Esophagus muscularis mucosa (tissue), 4 donors: ENCODE results near the gene RHOU. TPM values are rescaled to one million over a fixed set of nuclear protein-coding genes. Genes with fewer than 3 reads are reported as not detected.
A peak's percentile ranks its signal among the peaks of the same experiment; 100 is the strongest.

Experiments
- DNase-seq: peaks from one replicate; pipeline ENCODE4 v3.0.0-alpha.2; 2017; ENCODE audit errors: extremely low spot score
- H3K27ac ChIP-seq, 4 donors: fragments of 200-600 bp; sonication (generic); replicated peaks in 1 of 4; 1 replicate in 3 of 4; 2 replicates in 1 of 4; pipeline ENCODE4 v1.5.1; 2016 to 2019; ENCODE audit warnings: mild to moderate bottlenecking in 1 of 4
- H3K27me3 ChIP-seq, 4 donors: fragments of 200-600 bp; sonication (generic); one replicate each; pipeline versions ENCODE4 v1.5.1 to v1.6.0; 2016 to 2019
- H3K36me3 ChIP-seq, 4 donors: fragments of 200-600 bp; sonication (generic); one replicate each; pipeline ENCODE4 v1.5.1; 2016 to 2019
- H3K4me1 ChIP-seq, 4 donors: fragments of 200-600 bp; sonication (generic); one replicate each; pipeline ENCODE4 v1.5.1; 2016 to 2019
- H3K4me3 ChIP-seq, 4 donors: fragments of 200-600 bp; sonication (generic); 1 replicate in 2 of 4; 2 replicates in 2 of 4; pipeline ENCODE4 v1.5.1; 2016 to 2019; ENCODE audit warnings: mild to moderate bottlenecking in 4 of 4, moderate library complexity in 1 of 4
- H3K9me3 ChIP-seq, 4 donors: fragments of 200-600 bp; sonication (generic); 1 replicate in 3 of 4; 2 replicates in 1 of 4; pipeline ENCODE4 v1.5.1; 2016 to 2019
- EP300 ChIP-seq: sonication (generic); formaldehyde crosslinking; IDR thresholded peaks from one replicate; pipeline ENCODE4 v1.6.1; 2017; ENCODE audit warnings: antibody characterized with exemption
- POLR2A ChIP-seq: fragments of 450-650 bp; IDR thresholded peaks from one replicate; pipeline ENCODE4 v1.6.1; 2017; ENCODE audit warnings: antibody characterized with exemption, moderate library complexity, mild to moderate bottlenecking, low read depth
- POLR2AphosphoS5 ChIP-seq, 2 donors: sonication (generic); formaldehyde crosslinking; IDR thresholded peaks; one replicate each; pipeline ENCODE4 v1.6.1; 2017; ENCODE audit warnings: antibody characterized with exemption in 2 of 2
- WGBS: methylation state at CpG from one replicate; pipeline ENCODE4 v1.1.5; 2018; 5-methylcytosine and 5-hydroxymethylcytosine counted together
- intact Hi-C: fragments of 100-400 bp; cut with DNase I; formaldehyde crosslinking; loops from one replicate; pipeline ENCODE4 v1.15.1; 2023
- total RNA-seq, 4 donors: library from RNA; depleted of rRNA; stranded (reverse); fragments of >200 nt; gene quantifications; one replicate each; pipeline versions ENCODE4 v1.1.0 to v1.2.1, GENCODE V29; 2016
- TF ChIP-seq, protein P1 (sequence below), 3 experiments: fragments of 200-600 bp in 2 of 3; fragments of 450-650 bp in 1 of 3; sonication (generic) in 2 of 3; IDR thresholded peaks; one replicate each; pipeline ENCODE4 v1.5.1; 2017 to 2019; ENCODE audit warnings: antibody characterized with exemption in 3 of 3, mild to moderate bottlenecking in 2 of 3, moderate library complexity in 1 of 3

RHOU gene
- total RNA-seq, 4 donors from 2014 or later, result 24.1 to 36.0 (median 26.0) TPM

DNA sequence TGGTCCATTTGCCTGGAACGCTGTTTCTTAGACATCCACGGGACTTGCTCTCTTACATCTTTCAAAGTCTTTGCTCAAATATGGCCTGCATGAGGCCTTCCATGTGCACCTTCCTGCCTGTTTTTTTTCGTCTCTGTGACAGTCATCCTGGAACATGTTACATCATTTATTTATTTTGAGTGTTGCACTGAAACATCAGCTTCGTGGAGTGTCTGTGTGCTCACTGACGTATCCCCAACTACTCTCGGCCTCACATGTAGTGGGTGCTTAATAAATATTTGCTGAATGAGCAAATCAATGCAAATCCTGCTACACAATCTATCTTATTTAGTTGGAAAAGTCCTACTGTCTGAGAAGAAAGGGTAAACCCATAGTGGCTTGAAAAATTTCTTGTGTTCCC, 11.4 kb upstream of the RHOU start:
- Histone ChIP-seq H3K4me1 (no peaks in the 10 kb centered on the region), H3K36me3 (no peaks in the 10 kb centered on the region), H3K27ac (no peak overlapping the region), H3K27me3 (no peaks in the 10 kb centered on the region), H3K9me3 (no peaks in the 10 kb centered on the region), H3K4me3 (no peak overlapping the region)
- TF ChIP-seq EP300 (no peak), POLR2A (no peak), POLR2AphosphoS5 (IDR thresholded peaks at IDR 0.05) (no peak)
- TF ChIP-seq, protein P1, sequence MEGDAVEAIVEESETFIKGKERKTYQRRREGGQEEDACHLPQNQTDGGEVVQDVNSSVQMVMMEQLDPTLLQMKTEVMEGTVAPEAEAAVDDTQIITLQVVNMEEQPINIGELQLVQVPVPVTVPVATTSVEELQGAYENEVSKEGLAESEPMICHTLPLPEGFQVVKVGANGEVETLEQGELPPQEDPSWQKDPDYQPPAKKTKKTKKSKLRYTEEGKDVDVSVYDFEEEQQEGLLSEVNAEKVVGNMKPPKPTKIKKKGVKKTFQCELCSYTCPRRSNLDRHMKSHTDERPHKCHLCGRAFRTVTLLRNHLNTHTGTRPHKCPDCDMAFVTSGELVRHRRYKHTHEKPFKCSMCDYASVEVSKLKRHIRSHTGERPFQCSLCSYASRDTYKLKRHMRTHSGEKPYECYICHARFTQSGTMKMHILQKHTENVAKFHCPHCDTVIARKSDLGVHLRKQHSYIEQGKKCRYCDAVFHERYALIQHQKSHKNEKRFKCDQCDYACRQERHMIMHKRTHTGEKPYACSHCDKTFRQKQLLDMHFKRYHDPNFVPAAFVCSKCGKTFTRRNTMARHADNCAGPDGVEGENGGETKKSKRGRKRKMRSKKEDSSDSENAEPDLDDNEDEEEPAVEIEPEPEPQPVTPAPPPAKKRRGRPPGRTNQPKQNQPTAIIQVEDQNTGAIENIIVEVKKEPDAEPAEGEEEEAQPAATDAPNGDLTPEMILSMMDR (IDR thresholded peaks at IDR 0.05), result no peak
- WGBS, result 91% methylated on average over 6 of the region's 6 CpGs
- no peak for DNase-seq
- intact Hi-C loops, result no loop called here

DNA sequence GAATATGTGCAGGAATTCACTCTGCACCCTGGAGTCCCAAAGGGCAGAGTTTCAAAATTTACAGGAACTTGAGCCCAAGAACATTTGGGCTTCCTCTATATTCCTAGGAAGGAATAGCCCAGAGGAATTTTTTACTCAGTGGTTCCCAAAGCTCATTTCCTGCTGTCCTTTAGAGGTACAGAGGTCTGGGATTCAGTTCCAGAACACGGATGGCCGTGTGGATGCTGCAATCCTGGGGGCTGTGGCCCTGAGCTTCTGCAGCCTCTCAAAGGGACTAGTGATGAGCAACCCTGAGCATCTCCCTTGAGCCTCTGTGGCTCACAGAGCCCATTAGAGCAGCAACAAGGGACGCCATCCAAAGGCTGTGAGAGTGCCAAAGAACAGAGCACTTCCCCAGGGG, 10.1 kb upstream of the RHOU start:
- no peaks in the 10 kb centered on the region for H3K9me3 ChIP-seq
- no peak overlapping the region for H3K4me3 ChIP-seq
- intact Hi-C loops, result no loop called here
- TF ChIP-seq POLR2AphosphoS5 (IDR thresholded peaks at IDR 0.05), result no peak
- TF ChIP-seq EP300, result no peak
- TF ChIP-seq, protein P1 (IDR thresholded peaks at IDR 0.05), result no peak
- TF ChIP-seq POLR2A, result no peak
- no peak overlapping the region for H3K27ac ChIP-seq
- H3K36me3 ChIP-seq, result no peaks in the 10 kb centered on the region
- peak; percentile 66 for DNase-seq
- no peaks in the 10 kb centered on the region for H3K27me3 ChIP-seq
- no peaks in the 10 kb centered on the region for H3K4me1 ChIP-seq
- 79% methylated on average over 3 of the region's 3 CpGs for WGBS

GRCh38 chr1:228727681-228728171, 7.6 kb upstream of the RHOU start:
- H3K4me1 ChIP-seq, result no peaks in the 10 kb centered on the region
- H3K27me3 ChIP-seq, result no peaks in the 10 kb centered on the region
- no peak overlapping the region for H3K4me3 ChIP-seq
- no peaks in the 10 kb centered on the region for H3K36me3 ChIP-seq
- H3K27ac ChIP-seq, result no peak overlapping the region
- TF ChIP-seq EP300 (no peak), POLR2A (no peak)
- DNase-seq, result peak; percentile 55
- intact Hi-C loops, result no loop called here
- 47% methylated on average over 1 of the region's 1 CpG for WGBS
- H3K9me3 ChIP-seq, result no peaks in the 10 kb centered on the region

DNA sequence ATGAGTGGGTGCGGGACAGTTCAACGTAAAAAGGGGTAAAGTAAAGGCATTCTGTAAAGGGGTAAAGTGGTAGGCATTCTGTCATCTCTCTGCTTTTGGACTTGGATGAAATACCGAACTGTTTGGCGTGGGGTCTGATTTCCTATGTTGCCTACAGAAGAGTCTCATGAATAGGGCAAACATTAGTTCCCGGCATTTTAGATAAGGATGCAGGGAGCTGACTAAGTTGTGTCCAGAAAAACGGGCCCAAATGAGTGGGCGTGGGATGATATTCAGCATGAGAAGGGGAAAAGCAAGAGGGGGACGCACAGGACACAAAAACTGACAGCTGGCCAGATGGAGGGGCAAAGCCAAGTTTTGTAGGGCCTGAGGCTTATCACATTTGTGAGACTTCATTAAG, 2.9 kb upstream of the RHOU start:
- H3K27ac ChIP-seq, result no peak overlapping the region
- no peak overlapping the region for H3K4me3 ChIP-seq
- peak; percentile 70 for DNase-seq
- no peaks in the 10 kb centered on the region for H3K9me3 ChIP-seq
- TF ChIP-seq, protein P1 (IDR thresholded peaks at IDR 0.05), result no peak
- TF ChIP-seq EP300, result no peak
- no peak for TF ChIP-seq POLR2AphosphoS5 (IDR thresholded peaks at IDR 0.05)
- TF ChIP-seq POLR2A, result no peak
- H3K36me3 ChIP-seq, result no peaks in the 10 kb centered on the region
- WGBS, result 89% methylated on average over 8 of the region's 8 CpGs
- H3K4me1 ChIP-seq, result peaks cover 11 to 21% (median 15%) of the 10 kb centered on the region in 4 donors
- intact Hi-C loops, result loop anchor here (5.0 to 10.0 kb wide), 4 partner anchors 70 to 522 kb away; no protein-coding TSS in a partner anchor
- H3K27me3 ChIP-seq, result no peaks in the 10 kb centered on the region

- DNase-seq, result peak; percentile 87
- Histone ChIP-seq H3K4me1 (peaks cover 15 to 33% (median 26%) of the 10 kb centered on the region in 4 donors), H3K9me3 (no peaks in the 10 kb centered on the region), H3K36me3 (peaks cover 0 to 2% (median 0%) of the 10 kb centered on the region in 4 donors), H3K4me3 (no peak overlapping the region), H3K27me3 (no peaks in the 10 kb centered on the region), H3K27ac (no peak overlapping the region)
- WGBS, result 100% methylated on average over 4 of the region's 4 CpGs
- TF ChIP-seq, protein P1 (IDR thresholded peaks at IDR 0.05), result no peak
- TF ChIP-seq POLR2A (no peak), POLR2AphosphoS5 (IDR thresholded peaks at IDR 0.05) (no peak), EP300 (no peak)
- intact Hi-C loops, result loop anchor here (5.0 to 10.0 kb wide), 4 partner anchors 71 to 521 kb away; no protein-coding TSS in a partner anchor
Observed at GRCh38 chr1:228733576-228733975, 1.7 kb upstream of the RHOU start.
